NCI-H748 (cell line): ENCODE results near the gene B4GALT3.

Experiments used
- DNase-seq: peaks from one replicate; lab custom pipeline; 2025; ENCODE audit not compliant: unreplicated experiment; lab: John Stamatoyannopoulos, UW

Gene B4GALT3

DNA sequence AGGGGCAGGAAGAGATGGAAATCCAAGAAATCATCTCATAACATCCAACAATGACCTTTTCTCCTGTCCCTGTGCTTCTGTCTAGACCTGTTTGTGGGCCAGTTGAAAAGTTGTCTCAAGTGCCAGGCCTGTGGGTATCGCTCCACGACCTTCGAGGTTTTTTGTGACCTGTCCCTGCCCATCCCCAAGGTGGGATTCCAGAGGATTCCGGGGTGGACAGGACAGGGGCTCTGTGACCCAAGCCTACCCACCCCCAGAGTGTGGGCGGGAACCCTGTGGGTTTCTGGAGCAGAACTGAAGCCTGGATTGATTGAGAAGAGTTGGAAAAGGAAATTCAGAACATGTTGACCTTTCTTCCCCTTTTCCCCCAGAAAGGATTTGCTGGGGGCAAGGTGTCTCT lies 13.5 kb downstream of the B4GALT3 start:
- DNase-seq, result no peak

DNA sequence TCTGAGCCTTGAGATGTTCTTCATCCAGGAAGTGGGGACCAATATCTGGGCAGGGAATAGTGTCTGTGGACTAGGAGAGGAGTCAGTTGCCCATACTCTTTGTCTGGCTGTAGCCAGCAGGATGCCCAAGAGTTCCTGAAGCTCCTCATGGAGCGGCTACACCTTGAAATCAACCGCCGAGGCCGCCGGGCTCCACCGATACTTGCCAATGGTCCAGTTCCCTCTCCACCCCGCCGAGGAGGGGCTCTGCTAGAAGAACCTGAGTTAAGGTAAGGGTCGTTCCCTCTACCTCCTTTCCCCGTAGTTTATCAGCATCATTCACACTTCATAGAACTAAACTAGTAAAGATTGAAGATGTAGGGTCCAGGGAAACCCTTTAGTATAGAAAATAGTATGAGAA lies 14.5 kb downstream of the B4GALT3 start:
- no peak for DNase-seq

DNA sequence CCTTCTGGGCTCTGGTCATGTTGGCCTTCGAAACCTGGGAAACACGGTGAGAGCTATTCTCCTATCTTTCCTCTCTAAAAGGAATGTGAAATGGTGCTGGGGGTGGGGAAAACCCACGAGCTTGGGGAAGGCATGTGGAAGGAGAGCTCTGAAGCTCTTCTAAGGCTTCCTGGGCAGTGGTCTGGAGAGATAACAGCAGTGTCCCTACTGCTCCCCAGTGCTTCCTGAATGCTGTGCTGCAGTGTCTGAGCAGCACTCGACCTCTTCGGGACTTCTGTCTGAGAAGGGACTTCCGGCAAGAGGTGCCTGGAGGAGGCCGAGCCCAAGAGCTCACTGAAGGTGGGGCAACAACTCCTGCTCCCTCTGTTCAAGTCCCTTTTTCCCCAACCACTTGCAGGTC lies 15.3 kb downstream of the B4GALT3 start:
- DNase-seq, result no peak

DNA sequence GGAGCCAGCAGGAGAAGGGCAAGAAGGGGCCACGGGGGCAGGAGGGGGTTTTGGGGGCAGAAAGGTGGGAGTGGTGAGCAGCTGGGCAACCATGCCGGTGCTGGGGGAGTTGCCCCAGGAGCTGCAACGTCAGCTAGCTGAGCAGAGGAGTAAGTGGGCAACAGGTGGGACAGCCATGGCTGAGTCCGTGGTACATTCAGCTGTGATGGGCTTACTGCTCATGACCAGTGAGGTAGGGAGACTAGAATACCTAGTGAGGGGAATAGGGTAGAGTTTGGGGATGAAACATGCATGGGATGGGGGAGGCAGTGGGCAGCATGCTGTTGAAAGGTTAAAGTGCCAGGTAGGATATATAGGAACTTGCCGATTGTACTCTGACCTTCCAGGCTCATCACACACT lies 15.7 kb downstream of the B4GALT3 start:
- DNase-seq, result no peak

DNA sequence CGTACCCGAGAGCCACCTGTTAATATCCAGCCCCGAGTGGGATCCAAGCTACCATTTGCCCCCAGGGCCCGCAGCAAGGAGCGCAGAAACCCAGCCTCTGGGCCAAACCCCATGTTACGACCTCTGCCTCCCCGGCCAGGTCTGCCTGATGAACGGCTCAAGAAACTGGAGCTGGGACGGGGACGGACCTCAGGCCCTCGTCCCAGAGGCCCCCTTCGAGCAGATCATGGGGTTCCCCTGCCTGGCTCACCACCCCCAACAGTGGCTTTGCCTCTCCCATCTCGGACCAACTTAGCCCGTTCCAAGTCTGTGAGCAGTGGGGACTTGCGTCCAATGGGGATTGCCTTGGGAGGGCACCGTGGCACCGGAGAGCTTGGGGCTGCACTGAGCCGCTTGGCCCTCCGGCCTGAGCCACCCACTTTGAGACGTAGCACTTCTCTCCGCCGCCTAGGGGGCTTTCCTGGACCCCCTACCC lies 16.6 kb downstream of the B4GALT3 start:
- DNase-seq, result no peak

DNA sequence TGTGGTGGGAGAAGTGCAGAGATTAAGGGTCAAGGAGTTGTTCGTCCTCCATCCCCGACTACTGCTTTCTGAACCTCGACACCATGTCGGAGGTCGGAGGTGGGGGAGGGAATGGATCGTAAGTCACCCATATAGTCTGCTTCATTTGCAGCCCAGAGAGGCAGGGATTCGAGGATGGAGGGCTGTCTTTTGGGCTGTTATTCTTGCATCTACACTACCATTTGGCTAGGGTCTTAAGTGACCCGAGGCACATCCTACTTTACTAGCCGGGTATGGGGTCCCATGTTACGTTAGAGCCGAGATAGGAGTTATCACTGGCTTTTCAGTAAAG lies 17.4 kb downstream of the B4GALT3 start:
- DNase-seq, result no peak

DNA sequence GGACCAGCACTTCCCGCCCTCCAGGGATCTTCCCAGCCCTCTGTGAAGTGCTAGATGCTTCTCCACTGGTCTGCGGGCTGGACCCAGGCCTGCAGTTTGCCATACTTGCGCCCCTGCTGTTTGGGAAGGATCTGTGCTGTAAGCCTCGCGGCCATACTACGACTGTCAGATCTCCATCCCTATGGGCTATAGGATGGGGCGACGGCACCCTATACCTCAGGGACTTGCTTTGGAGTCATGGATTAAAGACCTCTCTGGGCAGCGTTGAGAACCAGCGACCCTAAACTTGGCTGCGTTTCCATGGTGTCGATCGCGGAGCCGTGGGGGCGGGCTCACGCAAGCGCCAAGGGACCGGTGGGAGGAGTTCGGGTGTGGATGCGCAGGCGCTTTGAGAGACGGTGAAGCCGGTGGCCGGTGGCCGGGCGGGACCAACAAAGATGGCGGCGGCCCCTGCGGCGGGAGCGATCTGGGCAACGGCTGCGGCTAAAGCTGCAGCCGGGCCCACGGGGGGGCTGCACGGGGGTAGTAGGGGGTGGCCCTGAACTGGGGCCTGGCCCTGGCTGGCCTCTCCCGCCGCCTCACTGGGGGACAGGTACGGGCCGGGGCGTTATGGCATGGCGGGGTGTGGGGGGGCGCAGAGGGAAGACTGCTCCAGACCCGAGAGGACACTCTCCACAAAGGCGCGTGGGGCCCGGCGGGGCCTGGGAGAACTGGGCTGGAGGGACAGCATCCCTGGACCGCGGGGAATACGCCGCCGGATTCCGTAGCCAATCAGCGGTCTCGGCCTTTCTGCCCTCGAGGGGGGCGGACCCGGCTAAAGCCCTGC lies 18.0 kb downstream of the B4GALT3 start, which contains the start of gene USP21:
Gene USP21 (plus strand): TSS at position 414 of the 826 bp plus-strand sequence. CDS start 1,141 bp downstream, outside the sequence.
- peak; percentile 94 for DNase-seq

DNA sequence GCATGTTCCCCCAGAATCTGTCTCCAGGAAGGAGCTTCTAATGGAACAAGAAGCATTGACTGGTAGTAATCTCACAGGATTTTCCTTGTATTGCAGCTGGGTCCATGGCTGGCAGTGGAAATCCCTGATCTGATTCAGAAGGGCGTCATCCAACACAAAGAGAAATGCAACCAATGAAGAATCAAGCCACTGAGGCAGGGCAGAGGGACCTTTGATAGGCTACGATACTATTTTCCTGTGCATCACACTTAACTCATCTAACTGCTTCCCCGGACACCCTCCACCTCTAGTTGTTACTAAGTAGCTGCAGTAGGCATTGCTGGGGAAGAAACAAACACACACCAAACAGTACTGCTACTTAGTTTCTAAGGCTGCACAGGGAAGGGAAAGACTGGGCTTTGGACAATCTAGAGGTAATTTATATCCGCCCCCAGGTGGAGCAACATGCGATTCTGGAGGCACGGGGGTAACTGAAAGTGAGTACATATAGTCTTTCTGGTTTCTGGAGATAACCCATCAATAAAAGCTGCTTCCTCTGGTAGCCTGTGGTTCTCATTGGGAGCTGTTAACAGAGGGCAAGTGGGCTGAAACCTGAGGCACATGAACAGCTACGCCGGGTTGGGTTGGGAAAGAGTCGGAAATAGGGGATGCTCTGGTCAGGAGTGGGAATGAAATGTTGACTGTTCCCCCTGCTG lies 18.8 kb downstream of the B4GALT3 start:
- peak; percentile 31 for DNase-seq

DNA sequence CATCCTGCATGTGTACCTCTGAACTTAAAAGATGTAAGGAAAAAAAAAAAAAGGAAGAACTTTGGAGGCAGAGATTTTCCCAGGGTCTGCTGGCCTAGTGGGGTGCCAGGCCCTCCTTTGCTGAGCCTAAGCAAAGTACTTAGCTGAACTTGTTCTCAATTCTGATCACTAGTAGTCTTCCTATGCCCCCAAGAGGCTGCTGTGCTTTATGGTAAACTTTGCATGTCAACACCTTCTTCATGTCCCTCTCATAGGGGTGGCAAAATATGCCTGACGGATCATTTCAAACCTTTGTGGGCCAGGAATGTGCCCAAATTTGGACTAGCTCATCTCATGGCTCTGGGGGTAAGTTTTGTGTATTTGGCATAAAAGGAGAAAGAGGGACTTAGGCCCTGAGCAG lies 19.4 kb downstream of the B4GALT3 start:
- DNase-seq, result no peak

DNA sequence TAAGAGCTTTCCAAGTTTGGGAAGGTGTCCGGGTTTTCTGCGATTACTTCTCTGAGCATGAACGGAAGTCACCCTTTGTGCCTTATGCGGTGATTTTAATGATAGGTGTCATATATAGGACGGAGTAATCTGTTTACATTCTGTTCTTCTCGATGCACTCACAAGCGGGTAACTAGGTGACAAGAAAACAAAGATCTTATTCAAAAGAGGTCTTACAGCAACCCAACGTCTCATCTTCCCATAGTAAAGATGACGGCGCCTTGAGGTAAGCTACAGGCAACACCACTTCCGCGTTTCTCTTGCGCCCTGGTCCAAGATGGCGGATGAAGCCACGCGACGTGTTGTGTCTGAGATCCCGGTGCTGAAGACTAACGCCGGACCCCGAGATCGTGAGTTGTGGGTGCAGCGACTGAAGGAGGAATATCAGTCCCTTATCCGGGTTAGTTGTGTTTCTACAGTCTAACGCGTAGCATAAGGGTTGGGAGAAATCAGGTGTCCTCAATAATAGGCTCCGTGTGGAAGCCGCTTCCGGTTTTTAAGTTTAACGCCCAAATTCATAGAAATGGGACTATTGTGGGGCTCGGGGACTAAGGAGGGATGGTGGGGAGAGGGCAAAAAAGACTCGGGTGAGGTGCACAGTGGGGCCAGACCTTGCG lies 23.5 kb downstream of the B4GALT3 start, which contains the start of gene UFC1:
Gene UFC1 (plus strand): TSS at position 297 of the 656 bp plus-strand sequence. CDS start 20 bp downstream, at position 317.
- DNase-seq, result peak; percentile 93

DNA sequence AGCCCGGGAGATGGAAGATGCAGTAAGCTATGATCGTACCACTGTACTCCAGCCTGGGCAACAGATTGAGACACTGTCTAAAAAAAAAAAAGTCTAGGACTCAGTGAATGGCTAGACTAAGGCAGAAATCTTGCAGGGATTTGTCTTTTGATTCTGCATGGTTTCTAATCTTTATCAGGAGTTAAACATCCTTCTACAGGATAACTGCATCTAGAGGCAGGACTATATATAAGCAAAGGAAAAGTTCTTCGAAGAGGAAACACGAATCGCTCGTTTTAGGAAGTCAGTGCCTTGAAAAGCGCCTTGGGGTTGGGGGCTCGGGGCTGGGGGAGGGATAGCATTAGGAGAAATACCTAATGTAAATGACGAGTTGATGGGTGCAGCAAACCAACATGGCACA lies 24.1 kb downstream of the B4GALT3 start:
- no peak for DNase-seq

DNA sequence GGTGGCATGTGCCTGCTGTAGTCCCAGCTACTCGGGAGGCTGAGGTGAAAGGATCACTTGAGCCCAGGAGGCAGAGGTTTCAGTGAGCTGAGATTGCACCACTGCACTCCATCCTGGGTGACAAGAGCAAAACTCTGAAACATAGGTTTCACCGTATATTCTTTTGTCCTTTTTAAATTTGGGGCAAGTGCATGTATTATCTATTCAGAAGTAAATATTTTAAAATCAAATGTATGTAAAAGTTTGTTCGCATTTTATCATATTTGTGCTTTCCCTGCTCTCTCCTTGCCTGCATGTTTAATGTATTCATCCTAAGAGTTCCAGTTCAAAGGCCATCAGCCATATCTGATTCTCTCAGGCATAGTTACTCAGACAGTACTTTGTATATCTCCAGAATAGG lies 31.5 kb downstream of the B4GALT3 start:
- no peak for DNase-seq

DNA sequence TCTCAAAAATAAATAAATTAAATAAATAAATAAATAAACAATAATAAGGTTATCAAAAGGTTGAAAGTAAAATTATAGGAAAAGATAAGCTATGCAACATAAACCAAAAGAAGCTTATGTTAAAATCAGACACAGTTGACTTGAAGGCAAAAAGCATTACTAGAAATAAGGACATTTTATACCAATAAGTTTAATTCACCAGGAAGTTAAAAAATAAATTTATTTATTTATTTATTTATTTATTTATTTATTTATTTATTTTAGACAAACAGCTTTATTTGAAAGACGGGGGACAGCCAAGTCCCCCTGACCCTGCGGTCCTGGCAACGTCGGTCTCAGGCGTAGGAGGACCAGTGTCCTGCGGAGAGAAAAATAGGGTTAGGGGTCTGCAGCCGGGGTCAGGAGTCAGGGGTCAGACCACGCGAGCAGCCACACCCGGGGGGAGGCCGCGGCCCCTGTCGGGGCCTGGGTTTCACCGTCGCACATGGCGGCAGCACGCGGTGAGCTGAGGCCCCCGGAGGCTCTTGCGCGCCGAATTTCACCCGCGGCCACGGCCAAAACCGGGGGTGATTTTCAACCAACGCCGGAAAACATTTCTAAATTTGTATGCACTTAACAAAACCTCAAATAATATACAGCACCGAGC lies 36.4 kb downstream of the B4GALT3 start:
- DNase-seq, result no peak

DNA sequence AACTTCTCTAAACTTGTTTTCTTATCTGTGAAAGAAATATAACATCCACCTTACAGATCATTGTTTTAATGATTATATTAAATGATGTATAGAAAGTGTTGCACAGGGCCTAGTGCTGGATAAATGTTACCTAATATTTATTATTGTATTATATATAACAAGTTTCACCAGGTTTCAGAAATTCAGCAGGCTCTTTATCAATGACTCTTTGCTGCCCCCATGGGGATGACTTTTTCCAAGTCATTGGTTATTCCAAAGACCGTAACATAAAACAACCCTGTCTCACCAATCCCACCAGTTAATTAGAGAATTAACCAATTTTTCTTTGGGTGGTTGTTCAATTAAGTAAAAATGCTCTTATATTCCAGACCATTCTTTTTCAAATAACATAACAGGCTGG lies 37.5 kb downstream of the B4GALT3 start:
- peak; percentile 42 for DNase-seq

DNA sequence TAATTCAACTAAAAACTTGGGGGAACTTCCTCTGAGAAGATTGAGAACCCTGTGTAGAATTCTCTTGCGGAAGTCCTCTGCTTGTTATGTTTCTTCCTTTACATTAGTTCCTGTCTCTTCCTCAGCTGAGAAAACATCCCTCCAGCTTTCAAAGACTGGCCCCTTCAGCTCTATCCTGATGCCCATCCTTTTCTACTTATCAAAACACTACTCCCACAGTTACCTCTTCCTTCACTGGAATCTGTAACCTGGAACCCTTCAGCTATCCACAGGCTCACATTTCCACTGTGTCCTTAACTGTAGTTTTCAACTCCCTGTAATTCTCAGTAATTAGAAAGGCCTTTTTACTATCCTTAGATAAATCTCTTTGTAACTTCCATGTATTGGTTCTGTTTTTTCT lies 38.9 kb downstream of the B4GALT3 start:
- no peak for DNase-seq

DNA sequence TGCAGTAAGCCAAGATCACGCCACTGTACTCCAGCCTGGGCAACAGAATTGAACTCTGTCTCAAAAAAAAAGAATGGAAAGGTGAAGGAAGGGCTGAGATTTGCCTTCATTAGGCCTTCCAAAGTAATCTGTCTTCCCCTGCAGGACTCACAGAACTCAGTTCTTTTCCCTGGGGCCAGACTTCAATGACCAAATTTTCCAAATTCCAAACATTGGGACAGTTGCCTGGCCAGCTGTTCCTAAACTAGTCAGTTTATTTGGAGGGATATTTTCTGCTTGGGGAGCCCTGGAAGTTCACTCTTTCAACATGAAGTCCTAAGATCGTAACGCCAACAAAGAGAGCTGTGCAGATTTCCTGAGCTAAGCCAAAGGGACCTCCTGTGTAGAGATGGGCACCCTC lies 39.4 kb downstream of the B4GALT3 start:
- DNase-seq, result no peak

DNA sequence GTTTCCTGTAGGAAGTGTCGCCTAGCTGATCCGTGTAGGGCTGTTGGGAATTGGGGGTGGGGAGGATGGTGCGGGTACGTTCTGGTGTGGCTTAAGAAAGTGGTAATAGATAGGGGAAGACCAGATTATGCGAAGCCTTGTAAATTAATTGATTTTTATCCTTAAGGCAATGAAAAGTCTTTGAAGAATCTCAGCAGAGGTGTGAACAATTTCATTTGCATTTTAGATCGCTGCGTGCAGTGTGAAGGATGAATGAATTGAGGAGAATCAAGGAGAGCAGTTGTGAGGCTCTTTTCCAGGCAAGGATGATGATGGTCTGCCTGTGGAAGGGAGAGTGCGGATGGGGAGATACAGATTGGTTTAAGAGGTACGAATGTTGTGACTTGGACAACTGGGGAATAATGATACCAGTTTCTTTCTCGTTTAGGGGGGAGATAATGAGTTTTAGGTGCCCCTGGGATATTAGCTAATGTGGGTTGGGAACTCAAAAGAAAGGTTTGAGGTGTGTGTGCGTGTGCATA lies 44.0 kb downstream of the B4GALT3 start:
- DNase-seq, result peak; percentile 35

DNA sequence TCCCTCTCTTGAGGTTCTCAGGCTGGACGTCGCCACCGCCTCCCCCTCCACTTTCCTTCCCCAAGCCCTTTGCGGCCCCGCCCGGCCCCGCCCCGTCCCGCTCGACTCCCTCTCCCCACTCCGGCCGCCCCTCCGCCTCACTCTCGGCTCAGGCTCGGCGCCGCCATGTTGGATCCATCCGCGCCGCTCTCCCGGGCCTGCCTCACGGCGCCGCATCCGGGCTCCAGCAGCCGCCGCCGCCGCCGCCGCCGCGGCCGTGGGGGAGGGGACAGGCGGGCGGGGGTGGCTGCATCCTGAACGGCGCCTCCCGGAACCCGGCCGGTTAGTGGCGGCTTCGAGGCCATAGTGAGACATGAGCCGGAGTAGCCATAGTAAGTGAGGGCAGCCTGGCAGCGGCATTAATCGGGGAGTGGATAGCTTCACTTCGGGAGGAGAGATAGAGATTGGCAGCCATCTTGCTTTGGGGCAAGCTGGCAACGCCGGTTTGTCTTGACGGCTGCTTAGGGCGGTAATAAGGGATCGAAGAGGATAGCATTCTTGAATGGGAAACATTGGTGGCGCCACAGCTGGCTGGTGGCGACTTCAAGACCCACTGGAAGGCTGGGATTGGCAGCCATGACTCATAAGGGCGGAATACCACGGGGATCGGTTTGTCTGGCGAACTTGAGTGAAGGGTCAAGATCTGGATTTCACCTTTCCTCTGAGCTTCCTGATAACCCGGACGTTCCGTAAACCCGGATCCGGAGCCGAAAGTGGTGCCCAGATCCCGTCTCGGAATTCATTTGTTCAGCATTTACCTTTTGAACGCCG lies 44.7 kb downstream of the B4GALT3 start, which contains the start of gene DEDD:
Gene DEDD (minus strand): TSS at position 258 of the 810 bp plus-strand sequence. CDS start 8,205 bp downstream, outside the sequence.
- DNase-seq, result peak; percentile 97

DNA sequence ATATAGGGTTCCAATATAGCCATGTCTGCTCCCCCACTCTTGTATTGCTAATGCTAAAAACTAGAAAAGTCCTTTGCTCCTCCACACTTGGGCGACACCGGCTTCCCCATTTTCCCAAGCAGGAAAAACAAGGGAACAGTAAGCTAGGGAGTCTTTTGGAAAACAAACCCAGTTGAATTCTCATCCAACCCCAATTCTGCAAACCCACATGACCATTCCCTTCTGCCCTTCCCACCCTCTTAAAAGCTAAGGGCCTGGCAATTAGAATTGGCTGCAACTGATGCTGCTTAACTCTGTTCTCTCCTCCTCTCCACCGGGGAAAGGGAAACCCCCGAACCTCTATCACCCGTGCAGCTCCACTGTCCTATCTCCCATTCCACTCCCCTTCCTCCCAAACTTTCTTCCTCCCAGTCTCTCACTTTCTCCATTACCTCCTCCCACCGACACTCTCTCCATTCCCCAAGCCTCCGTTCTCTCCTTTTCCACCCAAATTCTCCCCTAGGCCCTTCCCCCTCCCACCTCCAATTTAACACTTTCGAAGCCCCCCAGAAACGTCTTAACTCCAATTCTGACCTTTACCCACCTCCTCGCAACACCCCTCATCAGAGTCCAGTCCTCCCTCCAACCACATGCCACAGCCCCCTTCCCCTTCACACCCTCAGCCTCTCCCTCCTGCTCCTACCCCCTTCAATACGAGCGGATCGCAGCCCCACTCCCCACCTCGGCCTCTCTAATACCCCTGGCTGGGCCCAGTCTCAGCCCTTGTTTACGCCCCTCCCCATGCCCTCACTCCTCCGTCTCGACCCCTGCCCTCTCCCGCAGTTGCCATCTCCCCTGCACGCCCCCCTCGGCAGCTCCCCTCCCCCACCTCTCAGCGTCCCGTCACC lies 45.5 kb downstream of the B4GALT3 start:
- DNase-seq, result peak; percentile 19
